Fibroblast of the aortic adventitia (primary cell): Measurements from ENCODE around the gene SLC39A5. TPM values are rescaled to one million over a fixed set of nuclear protein-coding genes. Genes with fewer than 3 reads are reported as not detected.

Experiments
- DNase-seq: peaks from one replicate; pipeline ENCODE4 v3.0.0-alpha.2; 2010; ENCODE audit warnings: low read depth
- H3K4me3 ChIP-seq: 2 replicates; pipeline ENCODE4 v1.5.1; 2011; ENCODE audit warnings: low read depth, mild to moderate bottlenecking, control low read depth, low read length, moderate library complexity
- total RNA-seq: library from RNA; depleted of rRNA; stranded (reverse); fragments of >200 nt; gene quantifications from 2 replicates; pipeline ENCODE4 v1.2.3, GENCODE V29; 2012; ENCODE audit warnings: low replicate concordance
- TF ChIP-seq, protein P1 (sequence below): IDR thresholded peaks from 2 replicates; pipeline ENCODE4 v1.5.1; 2011; ENCODE audit warnings: mild to moderate bottlenecking, low read length, control low read depth, inconsistent platforms; ENCODE audit not compliant: insufficient read depth

The SLC39A5 gene
- total RNA-seq, 1 donor: 0.18 TPM

DNA sequence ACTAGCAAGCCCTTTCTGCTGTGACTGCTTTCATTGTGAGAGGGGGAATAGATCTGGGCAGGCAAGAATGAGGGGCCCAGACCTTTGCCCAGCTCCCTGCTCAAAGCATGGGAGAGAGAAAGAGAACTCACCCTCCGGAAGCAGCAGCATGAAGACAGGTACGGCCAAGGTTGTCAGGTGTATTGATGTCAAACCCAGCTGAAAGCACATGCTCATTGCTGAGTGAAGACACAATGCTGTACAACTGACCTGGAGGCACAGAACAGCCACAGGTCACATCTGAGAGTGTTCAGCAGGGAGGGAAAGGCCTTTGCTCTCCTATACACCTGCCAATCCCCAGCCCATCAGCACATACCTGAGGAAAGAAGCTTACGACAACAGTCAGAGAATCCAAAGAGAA, 22.8 kb downstream of the SLC39A5 start:
- no peak for DNase-seq
- no peak overlapping the region for H3K4me3 ChIP-seq
- TF ChIP-seq, protein P1, sequence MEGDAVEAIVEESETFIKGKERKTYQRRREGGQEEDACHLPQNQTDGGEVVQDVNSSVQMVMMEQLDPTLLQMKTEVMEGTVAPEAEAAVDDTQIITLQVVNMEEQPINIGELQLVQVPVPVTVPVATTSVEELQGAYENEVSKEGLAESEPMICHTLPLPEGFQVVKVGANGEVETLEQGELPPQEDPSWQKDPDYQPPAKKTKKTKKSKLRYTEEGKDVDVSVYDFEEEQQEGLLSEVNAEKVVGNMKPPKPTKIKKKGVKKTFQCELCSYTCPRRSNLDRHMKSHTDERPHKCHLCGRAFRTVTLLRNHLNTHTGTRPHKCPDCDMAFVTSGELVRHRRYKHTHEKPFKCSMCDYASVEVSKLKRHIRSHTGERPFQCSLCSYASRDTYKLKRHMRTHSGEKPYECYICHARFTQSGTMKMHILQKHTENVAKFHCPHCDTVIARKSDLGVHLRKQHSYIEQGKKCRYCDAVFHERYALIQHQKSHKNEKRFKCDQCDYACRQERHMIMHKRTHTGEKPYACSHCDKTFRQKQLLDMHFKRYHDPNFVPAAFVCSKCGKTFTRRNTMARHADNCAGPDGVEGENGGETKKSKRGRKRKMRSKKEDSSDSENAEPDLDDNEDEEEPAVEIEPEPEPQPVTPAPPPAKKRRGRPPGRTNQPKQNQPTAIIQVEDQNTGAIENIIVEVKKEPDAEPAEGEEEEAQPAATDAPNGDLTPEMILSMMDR: no peak

- no peak for DNase-seq
- H3K4me3 ChIP-seq: no peak overlapping the region
- TF ChIP-seq, protein P1: no peak
Measured at GRCh38 chr12:56253091-56253490, 23.2 kb downstream of the SLC39A5 start.

DNA sequence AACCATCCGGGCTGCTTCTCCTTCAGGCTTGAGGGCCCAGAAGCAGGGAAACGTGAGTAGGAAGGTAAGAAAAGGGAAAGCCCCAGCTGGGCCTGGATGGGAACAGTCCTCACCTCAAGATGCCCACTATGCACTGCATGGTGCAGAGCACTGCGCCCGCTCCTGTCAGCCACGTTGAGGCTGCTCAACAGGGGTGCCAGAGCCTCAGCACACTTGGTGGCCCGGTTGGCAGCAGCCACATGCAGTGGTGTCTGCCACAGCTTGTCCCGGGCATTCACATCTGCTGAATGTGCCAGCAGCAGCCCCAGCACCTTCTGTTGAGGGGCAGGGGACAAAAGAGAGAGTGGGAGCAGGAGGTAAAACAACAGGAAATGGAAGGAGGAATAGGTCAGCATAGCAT, 25.8 kb downstream of the SLC39A5 start:
- peak overlapping the region; percentile 13 for H3K4me3 ChIP-seq
- no peak for DNase-seq
- TF ChIP-seq, protein P1: no peak

DNA sequence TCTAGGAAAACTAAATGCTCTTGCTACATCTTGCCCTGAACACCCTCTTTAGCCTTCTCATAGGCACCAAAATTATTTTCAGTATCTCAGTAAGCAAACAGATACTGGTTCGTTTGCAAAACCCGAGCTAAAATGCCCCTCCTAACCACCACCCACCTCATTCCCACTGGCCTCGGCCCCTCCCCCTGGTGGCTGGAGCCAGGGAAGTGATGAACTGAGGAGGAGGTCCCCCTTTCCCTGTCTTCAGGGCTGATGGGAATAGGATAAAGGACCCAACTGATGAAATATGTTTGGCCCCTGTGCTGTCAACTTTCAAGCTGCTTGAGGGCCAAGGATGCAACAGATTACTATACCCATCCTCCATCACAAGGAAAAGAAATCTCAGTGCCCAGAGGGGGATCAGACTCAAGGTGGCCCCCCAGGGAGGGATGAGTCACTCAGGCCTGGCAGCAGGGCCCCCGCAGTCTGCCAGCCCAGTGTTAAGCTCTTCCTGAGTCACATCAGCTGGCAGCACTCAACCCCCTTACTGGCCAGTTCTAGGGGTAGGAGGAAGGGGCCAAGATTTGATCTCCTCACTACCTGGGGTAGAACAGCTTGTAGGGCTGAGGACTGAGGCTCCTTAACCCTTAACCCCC, 26.6 kb downstream of the SLC39A5 start:
- H3K4me3 ChIP-seq: peak overlapping the region; percentile 86
- TF ChIP-seq, protein P1: peak; percentile 24
- peak; percentile 78 for DNase-seq

DNA sequence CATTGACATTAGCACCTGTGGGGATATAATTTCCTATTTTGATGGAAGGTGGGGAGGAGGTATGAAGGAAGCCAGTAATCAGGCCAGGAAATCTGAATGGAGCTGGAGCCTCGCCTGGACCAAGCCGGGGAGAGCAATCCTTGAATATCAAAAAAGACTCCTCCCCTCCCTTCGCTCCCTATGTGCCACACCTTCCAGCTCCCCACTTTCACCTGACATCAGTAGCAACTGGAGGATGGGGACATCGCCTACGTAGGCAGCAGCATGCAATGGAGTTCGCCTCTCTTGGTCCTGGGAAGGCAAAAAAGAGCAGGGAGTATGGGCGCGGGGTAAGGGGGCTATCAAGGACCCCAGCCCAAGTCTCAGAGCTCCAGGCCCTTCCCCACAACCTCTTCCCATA, 27.2 kb downstream of the SLC39A5 start:
- H3K4me3 ChIP-seq: peak overlapping the region; percentile 86
- TF ChIP-seq, protein P1: no peak
- no peak for DNase-seq

GRCh38 chr12:56257491-56258067, 27.7 kb downstream of the SLC39A5 start:
- peak; percentile 21 for DNase-seq
- TF ChIP-seq, protein P1: no peak
- H3K4me3 ChIP-seq: peak overlapping the region; percentile 86
